Measurements from ENCODE around the gene RNF223. TPM values are rescaled to one million over a fixed set of nuclear protein-coding genes. Genes with fewer than 3 reads are reported as not detected.
A peak's percentile ranks its signal among the peaks of the same experiment; 100 is the strongest.

Gene RNF223
- total and polyA plus RNA-seq, 2 of the 8 experiments (the other 6 are each of a cell fraction or from before 2014, with no cell fraction given), result not detected

- Histone ChIP-seq H3K4me2 (ENCODE audit: insufficient read depth in 1 of 2, low read depth in 2 of 2, low read length in 2 of 2) (no peak overlapping the region), H4K20me1 (replicated peaks in 1 of 2; ENCODE audit: control insufficient read depth in 1 of 2, insufficient read depth in 2 of 2, low read length in 2 of 2) (peaks cover 0 to 3% of the 10 kb centered on the region in 2 experiments), H4K5ac (ENCODE audit: insufficient read length, low read depth, low read length) (no peak overlapping the region), H3K36me3 (ENCODE audit: control insufficient read depth in 2 of 4, insufficient read depth in 4 of 4, low read length in 3 of 4) (no peaks in the 10 kb centered on the region), H2AFZ (ENCODE audit: low read length) (no peak overlapping the region), H3K18ac (ENCODE audit: extremely low read depth, low read length) (peak overlapping the region; percentile 32; the same call in 1 of the 2 replicates), H2BK5ac (ENCODE audit: low read depth, low read length) (no peak overlapping the region), H3K4ac (replicated peaks; ENCODE audit: insufficient read length, low read depth, low read length) (no peak overlapping the region), H4K91ac (replicated peaks; ENCODE audit: insufficient read length, low read length) (no peak overlapping the region), H2BK12ac (ENCODE audit: low read depth, low read length) (no peak overlapping the region), H3K79me2 (ENCODE audit: control insufficient read depth in 1 of 2, insufficient read depth in 2 of 2, low read length in 2 of 2) (no peaks in the 10 kb centered on the region), H3K14ac (ENCODE audit: insufficient read length) (no peak overlapping the region), H2BK15ac (ENCODE audit: low read length) (no peak overlapping the region), H3K79me1 (ENCODE audit: low read depth, low read length) (no peaks in the 10 kb centered on the region), H2AK5ac (ENCODE audit: low read depth, low read length) (no peak overlapping the region), H2BK120ac (replicated peaks; ENCODE audit: low read depth, low read length) (no peak overlapping the region), H3K23ac (ENCODE audit: insufficient read length) (no peak overlapping the region), H4K8ac (ENCODE audit: extremely low read depth, insufficient read depth, low read length) (peak overlapping the region; percentile 90), H3K4me1 (replicated peaks in 1 of 4; ENCODE audit: control insufficient read depth in 3 of 4, insufficient read depth in 4 of 4, low read length in 3 of 4) (peaks cover 0 to 5% (median 2%) of the 10 kb centered on the region in 4 experiments; a peak in 4 of 7 replicates), H3K9me3 (ENCODE audit: insufficient read depth in 2 of 2, low read depth in 1 of 2, low read length in 1 of 2) (peaks cover 0 to 8% of the 10 kb centered on the region in 2 experiments; a peak in 1 of 4 replicates), H2BK20ac (ENCODE audit: low read length) (no peak overlapping the region), H3K27me3 (replicated peaks in 1 of 4; ENCODE audit: control insufficient read depth in 3 of 4, extremely low read depth in 1 of 4, insufficient read depth in 3 of 4, low read length in 3 of 4) (peaks cover 2 to 19% (median 15%) of the 10 kb centered on the region in 4 experiments; a peak in 6 of 7 replicates), H3K56ac (replicated peaks; ENCODE audit: insufficient read length, low read depth, low read length) (no peak overlapping the region), H3K9ac (replicated peaks in 1 of 4; ENCODE audit: extremely low read depth in 1 of 4, low read depth in 3 of 4, low read length in 3 of 4) (no peak overlapping the region), H3K27ac (ENCODE audit: low read depth, low read length) (no peak overlapping the region), H3K23me2 (ENCODE audit: low read depth, low read length) (peaks cover 1% of the 10 kb centered on the region; the same call in 1 of the 2 replicates), H3K4me3 (ENCODE audit: extremely low read depth in 1 of 4, insufficient read depth in 2 of 4, low read depth in 3 of 4, low read length in 4 of 4) (no peak overlapping the region)
- DNase-seq (ENCODE audit: low read depth in 1 of 2, low spot score in 2 of 2), result no peak
- ChIA-PET POLR2A (ENCODE audit: partially characterized antibody) (no interaction called here), CTCF (ENCODE audit: partially characterized antibody) (interaction anchor here (0.8 to 3.6 kb wide), 44 partner anchors 9 to 250 kb away, joined by 3 to 39 read pairs (median 6); partner anchors contain the start of genes B3GALT6, C1QTNF12, RNF223 and SDF4)
- FAIRE-seq, result no peak
- TF ChIP-seq TAF7 (optimal IDR thresholded peaks at IDR 0.05; ENCODE audit: borderline replicate concordance, low read depth, low read length), result no peak
- 81% methylated on average over 13 of the region's 15 CpGs; no CpG with 5 or more reads in 1 of the 2 experiments for WGBS, 2 experiments (ENCODE audit: extremely low coverage in 1 of 2, insufficient coverage in 1 of 2, insufficient read length in 1 of 2, insufficient replicate concordance in 2 of 2, low coverage in 1 of 2, low lambda C conversion rate in 2 of 2, missing lambda C conversion rate in 1 of 2)
These were observed 47.5 kb upstream of the RNF223 start for GRCh38 chr1:1121611-1122077.

All from H1 (cell line).